ENCODE measurements around the gene CFAP20DC.

DNA sequence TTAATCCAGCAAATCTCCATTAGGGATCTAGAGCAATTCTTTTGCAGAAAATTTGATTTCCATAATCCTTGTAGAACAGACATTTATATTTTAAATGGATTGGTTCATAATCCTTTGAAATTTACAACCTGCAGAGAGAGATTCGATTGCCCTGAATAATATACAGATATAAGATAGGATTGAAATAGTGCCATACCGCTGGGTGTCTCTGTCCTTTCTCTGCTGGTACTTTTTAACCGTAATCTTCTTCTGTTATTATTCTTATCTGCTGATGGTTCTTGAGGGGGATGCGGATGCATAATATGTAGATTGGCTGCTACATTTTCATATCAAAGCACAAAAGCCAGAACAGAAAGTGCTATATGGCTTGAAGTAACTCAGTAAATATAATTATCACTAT lies 182.2 kb downstream of the CFAP20DC start:
- TF ChIP-seq KAT2A (conservative IDR thresholded peaks at IDR 0.05; ENCODE audit: control insufficient read depth, low read depth, low read length) (no peak), RCOR1 (conservative IDR thresholded peaks at IDR 0.05; ENCODE audit: low read depth, low read length) (no peak), MTA3 (IDR thresholded peaks at IDR 0.05; ENCODE audit: borderline replicate concordance, low read length) (no peak), ZNF274 (IDR thresholded peaks at IDR 0.05; ENCODE audit: insufficient read depth, insufficient read length) (no peak), CBX5 (IDR thresholded peaks at IDR 0.05; ENCODE audit: low read depth) (no peak), POLR2A (IDR thresholded peaks at IDR 0.05; ENCODE audit: low read depth, low read length) (no peak), SP1 (IDR thresholded peaks at IDR 0.05; ENCODE audit: low read depth, low read length) (no peak)
- TF ChIP-seq, protein P1, sequence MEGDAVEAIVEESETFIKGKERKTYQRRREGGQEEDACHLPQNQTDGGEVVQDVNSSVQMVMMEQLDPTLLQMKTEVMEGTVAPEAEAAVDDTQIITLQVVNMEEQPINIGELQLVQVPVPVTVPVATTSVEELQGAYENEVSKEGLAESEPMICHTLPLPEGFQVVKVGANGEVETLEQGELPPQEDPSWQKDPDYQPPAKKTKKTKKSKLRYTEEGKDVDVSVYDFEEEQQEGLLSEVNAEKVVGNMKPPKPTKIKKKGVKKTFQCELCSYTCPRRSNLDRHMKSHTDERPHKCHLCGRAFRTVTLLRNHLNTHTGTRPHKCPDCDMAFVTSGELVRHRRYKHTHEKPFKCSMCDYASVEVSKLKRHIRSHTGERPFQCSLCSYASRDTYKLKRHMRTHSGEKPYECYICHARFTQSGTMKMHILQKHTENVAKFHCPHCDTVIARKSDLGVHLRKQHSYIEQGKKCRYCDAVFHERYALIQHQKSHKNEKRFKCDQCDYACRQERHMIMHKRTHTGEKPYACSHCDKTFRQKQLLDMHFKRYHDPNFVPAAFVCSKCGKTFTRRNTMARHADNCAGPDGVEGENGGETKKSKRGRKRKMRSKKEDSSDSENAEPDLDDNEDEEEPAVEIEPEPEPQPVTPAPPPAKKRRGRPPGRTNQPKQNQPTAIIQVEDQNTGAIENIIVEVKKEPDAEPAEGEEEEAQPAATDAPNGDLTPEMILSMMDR (IDR thresholded peaks at IDR 0.05 in 2 of 3, conservative IDR thresholded peaks at IDR 0.05 in 1 of 3; ENCODE audit: control insufficient read depth in 2 of 3, extremely low read depth in 1 of 3, insufficient read depth in 1 of 3, low read depth in 3 of 3, low read length in 3 of 3) = no peak
- TF ChIP-seq, protein P2, sequence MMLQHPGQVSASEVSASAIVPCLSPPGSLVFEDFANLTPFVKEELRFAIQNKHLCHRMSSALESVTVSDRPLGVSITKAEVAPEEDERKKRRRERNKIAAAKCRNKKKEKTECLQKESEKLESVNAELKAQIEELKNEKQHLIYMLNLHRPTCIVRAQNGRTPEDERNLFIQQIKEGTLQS (IDR thresholded peaks at IDR 0.05; ENCODE audit: borderline replicate concordance, extremely low read depth, low read depth, low read length) = no peak
- TF ChIP-seq, protein P3, sequence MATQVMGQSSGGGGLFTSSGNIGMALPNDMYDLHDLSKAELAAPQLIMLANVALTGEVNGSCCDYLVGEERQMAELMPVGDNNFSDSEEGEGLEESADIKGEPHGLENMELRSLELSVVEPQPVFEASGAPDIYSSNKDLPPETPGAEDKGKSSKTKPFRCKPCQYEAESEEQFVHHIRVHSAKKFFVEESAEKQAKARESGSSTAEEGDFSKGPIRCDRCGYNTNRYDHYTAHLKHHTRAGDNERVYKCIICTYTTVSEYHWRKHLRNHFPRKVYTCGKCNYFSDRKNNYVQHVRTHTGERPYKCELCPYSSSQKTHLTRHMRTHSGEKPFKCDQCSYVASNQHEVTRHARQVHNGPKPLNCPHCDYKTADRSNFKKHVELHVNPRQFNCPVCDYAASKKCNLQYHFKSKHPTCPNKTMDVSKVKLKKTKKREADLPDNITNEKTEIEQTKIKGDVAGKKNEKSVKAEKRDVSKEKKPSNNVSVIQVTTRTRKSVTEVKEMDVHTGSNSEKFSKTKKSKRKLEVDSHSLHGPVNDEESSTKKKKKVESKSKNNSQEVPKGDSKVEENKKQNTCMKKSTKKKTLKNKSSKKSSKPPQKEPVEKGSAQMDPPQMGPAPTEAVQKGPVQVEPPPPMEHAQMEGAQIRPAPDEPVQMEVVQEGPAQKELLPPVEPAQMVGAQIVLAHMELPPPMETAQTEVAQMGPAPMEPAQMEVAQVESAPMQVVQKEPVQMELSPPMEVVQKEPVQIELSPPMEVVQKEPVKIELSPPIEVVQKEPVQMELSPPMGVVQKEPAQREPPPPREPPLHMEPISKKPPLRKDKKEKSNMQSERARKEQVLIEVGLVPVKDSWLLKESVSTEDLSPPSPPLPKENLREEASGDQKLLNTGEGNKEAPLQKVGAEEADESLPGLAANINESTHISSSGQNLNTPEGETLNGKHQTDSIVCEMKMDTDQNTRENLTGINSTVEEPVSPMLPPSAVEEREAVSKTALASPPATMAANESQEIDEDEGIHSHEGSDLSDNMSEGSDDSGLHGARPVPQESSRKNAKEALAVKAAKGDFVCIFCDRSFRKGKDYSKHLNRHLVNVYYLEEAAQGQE (IDR thresholded peaks at IDR 0.05; ENCODE audit: low read depth, low read length) = no peak
